ENCODE data around the gene AWAT2. TPM values are rescaled to one million over a fixed set of nuclear protein-coding genes. Genes with fewer than 3 reads are reported as not detected.

Gene AWAT2, protein sequence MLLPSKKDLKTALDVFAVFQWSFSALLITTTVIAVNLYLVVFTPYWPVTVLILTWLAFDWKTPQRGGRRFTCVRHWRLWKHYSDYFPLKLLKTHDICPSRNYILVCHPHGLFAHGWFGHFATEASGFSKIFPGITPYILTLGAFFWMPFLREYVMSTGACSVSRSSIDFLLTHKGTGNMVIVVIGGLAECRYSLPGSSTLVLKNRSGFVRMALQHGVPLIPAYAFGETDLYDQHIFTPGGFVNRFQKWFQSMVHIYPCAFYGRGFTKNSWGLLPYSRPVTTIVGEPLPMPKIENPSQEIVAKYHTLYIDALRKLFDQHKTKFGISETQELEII
- not detected in 2 replicates for total RNA-seq

DNA sequence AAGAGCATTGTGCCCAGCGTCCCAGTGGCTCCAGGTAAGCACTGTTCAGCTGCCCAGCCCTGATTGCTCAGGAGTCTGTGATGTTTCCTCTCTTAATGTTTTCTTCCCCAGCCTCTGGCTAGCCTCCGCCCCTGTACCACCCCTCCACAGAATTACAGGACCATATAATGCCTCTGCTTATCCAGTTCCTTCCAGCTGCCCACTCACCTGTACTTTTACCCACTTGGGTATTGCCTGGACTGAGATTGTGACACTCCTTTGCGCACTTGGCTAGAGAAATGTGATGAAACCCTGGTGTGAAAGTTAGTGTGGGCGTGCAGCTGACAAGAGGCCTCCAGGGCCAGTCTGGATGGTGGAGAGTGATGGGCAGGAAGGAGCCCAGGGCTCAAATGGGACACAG lies at the start of gene AWAT2:
Gene AWAT2, minus strand, starts transcription at position 14 of the 400 bp plus-strand sequence. Its CDS starts 6 bp downstream, at position 8.

DNA sequence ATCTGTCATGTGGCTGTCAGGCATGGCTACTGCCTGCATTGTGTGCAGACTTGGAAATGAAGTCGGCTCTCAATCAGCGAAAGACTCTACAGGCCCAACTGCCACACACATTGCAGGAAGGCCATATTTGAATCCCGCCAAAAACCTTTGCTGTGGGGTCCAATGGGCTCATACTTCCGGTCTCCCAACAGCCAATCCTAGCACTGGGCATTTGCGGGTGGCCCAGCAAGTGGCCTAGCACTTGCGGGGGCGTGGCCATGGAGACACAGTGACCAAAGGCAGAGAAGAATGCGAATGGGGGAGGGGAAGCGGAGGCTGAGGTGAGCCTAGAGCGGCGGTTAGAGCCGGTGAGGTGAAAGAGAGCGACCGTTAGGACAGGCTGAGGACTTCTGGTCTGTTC lies 12.3 kb upstream of the AWAT2 start, which contains the start of gene OTUD6A:
Gene OTUD6A, plus strand, starts transcription at position 382 of the 400 bp plus-strand sequence. CDS start 68 bp downstream, outside the sequence.

Other genes starting within 250 kb of the AWAT2 start
- gene OTUD6A, start 12.5 kb upstream of the AWAT2 start, total RNA-seq: not detected in 2 replicates
- gene IGBP1, start 83.5 kb upstream of the AWAT2 start, total RNA-seq: 68.8 and 101 TPM in 2 replicates
- not detected in 2 replicates for gene DGAT2L6, start 127.5 kb upstream of the AWAT2 start, total RNA-seq
- not detected in 2 replicates for gene AWAT1, start 184.7 kb upstream of the AWAT2 start, total RNA-seq
- 0.44 TPM in 1 of 2 replicates, not detected in the other for gene P2RY4, start 210.3 kb upstream of the AWAT2 start, total RNA-seq
- gene ARR3, start 218.4 kb upstream of the AWAT2 start, total RNA-seq: not detected in 2 replicates
- not detected in 2 replicates for gene RAB41, start 232.2 kb upstream of the AWAT2 start, total RNA-seq
- 62.4 and 64.3 TPM in 2 replicates for gene PDZD11, start 240.0 kb upstream of the AWAT2 start, total RNA-seq
- 1.3 and 21.1 TPM in 2 replicates for gene KIF4A, start 240.2 kb upstream of the AWAT2 start, total RNA-seq

Data from smooth muscle cell of trachea (primary cell).